SIG-M5 treated with dmso at 0.1 percent for 504 hours (cell line): Measurements from ENCODE around the gene COX7A2L.
"Not testable (repeated sequence)": the region's sequence is repeated elsewhere in the genome, so short reads cannot be mapped to it uniquely, and the experiment has no call there.

Experiments
- DNase-seq: peaks from one replicate; lab custom pipeline; 2025; ENCODE audit not compliant: unreplicated experiment; lab: John Stamatoyannopoulos, UW

COX7A2L gene

GRCh38 chr2:42360890-42361727, at the start of gene COX7A2L:
COX7A2L (minus strand) TSS chr2:42361217; CDS start chr2:42361161, 56 bp downstream.
- peak; percentile 95 for DNase-seq

GRCh38 chr2:42408009-42408408, 47.0 kb upstream of the COX7A2L start:
- no peak for DNase-seq

GRCh38 chr2:42407476-42407875, 46.5 kb upstream of the COX7A2L start:
- no peak for DNase-seq

GRCh38 chr2:42404676-42405075, 43.7 kb upstream of the COX7A2L start:
- DNase-seq: no peak

- DNase-seq: no peak
Measured at GRCh38 chr2:42401773-42402172, 40.8 kb upstream of the COX7A2L start.

- not testable (repeated sequence) for DNase-seq
Measured at GRCh38 chr2:42398052-42398451, 37.0 kb upstream of the COX7A2L start.

- DNase-seq: not testable (repeated sequence)
Measured at GRCh38 chr2:42393320-42393719, 32.3 kb upstream of the COX7A2L start.

GRCh38 chr2:42392191-42392590, 31.2 kb upstream of the COX7A2L start:
- no peak for DNase-seq

- no peak for DNase-seq
Measured at GRCh38 chr2:42390401-42390969, 29.5 kb upstream of the COX7A2L start.

GRCh38 chr2:42386682-42387081, 25.7 kb upstream of the COX7A2L start:
- DNase-seq: peak; percentile 16

- DNase-seq: peak; percentile 11
Measured at GRCh38 chr2:42385225-42385624, 24.2 kb upstream of the COX7A2L start.

- no peak for DNase-seq
Measured at GRCh38 chr2:42383855-42384530, 23.0 kb upstream of the COX7A2L start.

GRCh38 chr2:42382144-42382543, 21.1 kb upstream of the COX7A2L start:
- no peak for DNase-seq

GRCh38 chr2:42380026-42380425, 19.0 kb upstream of the COX7A2L start:
- not testable (repeated sequence) for DNase-seq

GRCh38 chr2:42378415-42378814, 17.4 kb upstream of the COX7A2L start:
- DNase-seq: no peak

- no peak for DNase-seq
Measured at GRCh38 chr2:42376758-42377157, 15.7 kb upstream of the COX7A2L start.

GRCh38 chr2:42372474-42373200, 11.6 kb upstream of the COX7A2L start:
- DNase-seq: no peak

- DNase-seq: no peak
Measured at GRCh38 chr2:42371611-42372473, 10.8 kb upstream of the COX7A2L start.

GRCh38 chr2:42369532-42370229, 8.7 kb upstream of the COX7A2L start:
- DNase-seq: no peak
